ENCODE data around the gene SEC11C.

DNA sequence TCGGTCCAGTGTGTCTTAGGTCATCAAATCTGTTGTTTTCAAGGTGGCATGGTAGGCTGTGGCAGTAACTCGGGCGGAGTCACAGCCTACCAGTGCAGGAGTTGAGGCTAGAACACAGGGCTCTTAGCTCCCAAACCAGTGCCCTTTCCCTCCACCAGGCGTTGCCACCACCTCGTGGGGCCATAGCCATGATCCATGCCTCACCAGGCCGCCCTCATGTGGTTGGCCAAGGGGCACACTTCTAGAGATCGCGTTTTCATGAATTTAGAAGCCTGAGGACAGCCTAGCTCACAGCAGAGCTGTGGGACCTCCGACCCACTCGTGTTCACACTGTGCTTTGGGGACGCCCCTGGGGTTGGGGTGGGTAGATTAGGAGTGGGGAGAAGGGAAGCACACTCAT, 10.6 kb downstream of the SEC11C start:
- no peak for TF ChIP-seq POLR2A (IDR thresholded peaks at IDR 0.05)
- no peak for TF ChIP-seq CTCF (IDR thresholded peaks at IDR 0.05)
- TF ChIP-seq POLR2AphosphoS5 (IDR thresholded peaks at IDR 0.05), result no peak
